NCI-H1694 (cell line): ENCODE results near the gene RPGRIP1L.

Experiments
- DNase-seq: peaks from one replicate; lab custom pipeline; 2025; lab: John Stamatoyannopoulos, UW

RPGRIP1L gene

DNA sequence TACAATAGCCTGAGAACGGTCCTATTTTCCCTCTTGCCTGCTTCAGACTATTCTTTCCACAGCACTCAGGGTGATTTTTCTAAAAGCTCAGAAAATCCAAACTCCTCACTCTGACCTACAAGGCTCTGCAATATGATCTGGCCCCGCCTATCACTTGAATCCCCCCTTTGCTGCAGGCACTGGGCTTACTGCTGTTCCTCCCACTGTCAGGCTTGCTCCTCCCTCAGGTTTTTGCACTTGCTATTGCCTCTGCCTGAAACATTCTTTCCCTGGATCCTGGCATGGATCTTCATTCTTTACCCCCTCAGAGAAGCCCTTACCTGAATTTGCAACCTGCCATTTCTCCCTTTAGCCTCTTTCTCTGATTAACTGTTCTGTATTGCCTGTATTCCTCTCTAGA lies 52.3 kb downstream of the RPGRIP1L start:
- no peak for DNase-seq

DNA sequence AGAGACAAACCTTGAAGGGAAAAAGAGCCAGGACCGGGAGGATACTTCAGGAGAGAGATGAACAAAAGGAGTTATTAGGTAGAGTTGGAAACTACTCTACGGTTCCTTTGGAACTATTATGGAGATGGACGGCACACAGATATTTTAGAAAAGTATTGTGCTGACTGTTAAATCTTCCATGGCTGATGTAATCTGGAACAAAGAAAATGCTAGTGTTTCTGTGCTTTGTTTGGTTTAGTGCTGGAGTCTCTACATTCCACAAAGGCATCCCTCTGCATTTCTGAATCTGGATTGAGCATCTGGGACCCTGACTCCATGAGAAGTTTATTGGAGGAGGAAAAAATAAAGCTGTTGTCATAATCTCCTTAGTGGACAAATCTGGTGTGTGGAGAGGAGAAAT lies 57.2 kb downstream of the RPGRIP1L start:
- no peak for DNase-seq

DNA sequence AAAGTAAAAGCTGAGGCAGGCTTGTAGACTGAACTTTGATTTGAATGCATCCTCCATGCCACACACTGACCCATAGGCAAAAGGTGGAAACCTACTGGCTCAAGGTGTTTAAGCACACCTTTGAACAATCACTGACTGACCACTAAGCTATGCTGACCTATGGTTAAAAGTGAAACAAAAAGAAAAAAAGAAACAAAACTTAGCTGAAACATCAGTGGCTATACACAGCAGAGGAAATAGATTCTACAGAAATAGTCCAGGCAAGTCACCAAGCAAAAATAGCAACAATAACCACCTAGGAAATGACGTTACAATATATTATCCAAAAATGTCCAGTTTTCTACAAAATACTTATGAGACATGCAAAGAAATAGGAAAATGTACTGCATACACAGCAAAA lies 60.2 kb downstream of the RPGRIP1L start:
- no peak for DNase-seq

DNA sequence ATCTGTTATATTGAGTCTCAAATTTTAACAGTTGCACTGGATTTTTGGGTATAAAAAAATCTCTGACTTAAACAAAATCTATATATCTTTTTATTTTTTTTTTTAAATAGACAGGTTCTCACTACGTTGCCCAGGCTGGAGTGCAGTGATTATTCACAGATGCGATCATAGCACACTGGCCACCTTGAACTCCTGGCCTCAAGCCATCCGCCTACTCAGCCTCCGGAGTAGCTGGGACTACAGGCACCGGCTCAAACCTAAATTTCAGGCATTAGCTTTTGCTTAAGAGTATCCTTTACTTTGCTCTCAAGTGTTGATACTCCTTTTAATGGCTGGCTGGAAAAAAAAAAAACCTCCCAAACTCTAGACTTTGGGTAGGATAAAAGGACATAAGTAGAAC lies 61.6 kb downstream of the RPGRIP1L start:
- no peak for DNase-seq

DNA sequence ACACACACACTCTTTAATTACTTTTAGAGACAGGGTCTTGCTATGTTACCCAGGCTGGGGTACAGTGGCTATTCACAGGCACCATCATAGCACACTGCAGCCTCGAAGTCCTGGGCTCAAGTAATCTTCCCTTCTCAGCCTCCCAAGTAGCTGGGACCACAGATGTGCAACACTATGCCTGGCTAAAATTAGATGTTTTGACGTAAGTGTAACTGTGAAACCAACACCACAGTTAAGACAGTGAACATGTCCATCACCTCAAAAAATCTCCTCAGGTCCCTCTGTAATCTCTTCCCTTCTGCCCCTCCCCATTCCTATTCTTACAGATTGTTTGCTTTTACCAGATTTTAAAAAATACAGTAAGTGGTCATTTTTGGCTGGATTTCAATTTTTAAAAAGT lies 66.7 kb downstream of the RPGRIP1L start:
- no peak for DNase-seq

DNA sequence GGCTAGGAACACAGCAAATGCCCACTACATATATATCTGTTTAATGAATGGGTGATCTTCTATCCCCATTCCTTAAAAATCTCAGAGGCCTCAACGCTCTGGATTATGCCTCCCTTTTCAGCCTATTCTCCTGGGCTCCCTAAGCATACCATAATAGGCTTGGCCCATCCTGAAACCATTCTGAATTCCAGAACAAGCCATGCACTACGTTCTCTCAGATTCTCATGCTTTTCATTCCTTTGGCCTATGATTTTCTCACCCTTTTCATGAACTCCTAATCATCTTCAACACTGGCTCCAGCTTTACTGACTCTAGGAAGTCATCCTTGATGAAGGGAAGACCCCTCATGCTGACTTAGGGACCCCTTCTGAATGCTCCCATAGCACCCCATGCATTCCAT lies 71.1 kb downstream of the RPGRIP1L start:
- DNase-seq, result no peak

DNA sequence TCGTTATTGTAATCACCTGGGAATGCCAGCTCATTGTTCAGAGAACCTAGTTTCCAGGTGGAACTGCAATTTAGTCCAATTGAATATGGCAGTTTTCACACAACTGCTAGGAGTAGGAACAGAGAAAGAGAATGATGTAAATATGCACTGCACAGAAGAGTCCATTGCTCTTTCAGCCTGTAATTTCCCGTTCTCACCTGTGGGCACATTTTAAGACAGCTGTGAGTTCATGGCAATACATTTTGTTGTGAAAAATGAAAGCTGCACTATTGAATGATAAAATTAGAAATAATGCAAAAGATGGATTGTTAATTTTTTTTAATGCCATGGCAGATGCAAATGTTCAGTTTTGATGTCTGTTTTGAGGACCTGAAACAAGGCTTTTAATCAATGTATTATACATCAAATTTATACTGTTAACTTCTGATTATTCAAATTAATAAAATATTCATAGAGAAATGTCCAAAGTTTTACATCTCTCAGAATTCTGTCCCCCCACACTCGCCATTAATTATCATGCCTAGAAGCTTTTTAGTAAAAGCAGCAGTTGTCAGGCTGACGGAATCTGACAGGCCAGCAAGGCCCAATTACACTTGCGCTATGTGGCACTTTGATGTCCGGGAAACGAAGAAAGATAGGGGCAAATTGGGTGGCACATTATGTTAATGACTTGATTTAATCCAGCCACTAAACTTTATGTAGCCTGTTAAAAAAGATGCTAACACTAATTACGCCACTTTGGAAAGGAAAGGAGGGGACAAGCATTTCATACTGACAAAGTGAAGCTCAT lies 72.2 kb downstream of the RPGRIP1L start:
- no peak for DNase-seq

DNA sequence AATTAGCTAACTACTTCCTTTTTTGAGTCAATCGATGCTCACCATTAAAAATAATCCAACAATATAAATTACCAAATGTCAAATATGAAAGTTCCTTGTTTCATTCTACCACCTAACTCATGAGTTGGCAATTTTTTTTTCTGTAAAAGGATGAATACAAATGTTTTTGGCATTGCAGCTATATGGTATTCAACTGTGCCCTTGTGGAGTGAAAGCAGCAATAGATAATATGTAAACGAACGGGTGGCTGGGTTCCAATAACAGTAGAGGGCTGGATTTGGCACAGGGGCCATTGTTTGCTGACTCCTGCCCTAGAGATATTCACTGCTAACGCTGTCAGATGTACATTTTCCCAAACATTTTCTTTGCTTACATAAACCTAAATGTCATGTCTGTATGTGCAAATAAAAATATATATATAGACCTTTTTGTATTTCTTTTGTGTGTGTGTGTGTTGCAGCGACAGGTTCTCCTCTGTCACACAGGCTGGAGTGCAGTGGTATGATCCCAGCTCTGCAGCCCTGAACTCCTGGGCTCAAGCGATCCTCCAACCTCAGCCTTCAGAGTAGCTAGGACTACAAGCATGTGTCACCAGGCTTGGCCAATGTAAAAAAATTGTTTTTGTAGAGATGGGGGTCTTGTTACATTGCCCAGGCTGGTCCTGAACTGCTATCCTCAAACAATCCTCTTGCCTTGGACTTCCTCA lies 73.9 kb downstream of the RPGRIP1L start:
- DNase-seq, result no peak

DNA sequence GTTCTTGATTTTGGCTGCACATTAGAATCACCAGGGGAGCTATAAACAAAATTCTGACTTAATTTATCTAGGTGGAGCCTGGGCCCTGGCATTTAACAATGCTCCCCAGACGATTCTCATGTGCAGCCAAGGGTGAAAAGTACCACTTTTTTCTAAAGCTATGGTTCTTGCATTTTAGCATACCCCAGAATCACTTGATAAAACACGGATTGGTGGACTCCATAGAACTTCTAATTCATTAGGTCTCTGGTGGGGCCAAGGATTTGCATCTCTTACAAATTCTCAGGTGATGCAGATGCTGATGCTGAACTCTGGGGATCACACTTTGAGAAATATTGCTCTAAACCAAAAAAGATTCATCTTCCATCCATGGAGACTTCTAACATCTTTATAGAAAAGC lies 74.5 kb downstream of the RPGRIP1L start:
- DNase-seq, result no peak

DNA sequence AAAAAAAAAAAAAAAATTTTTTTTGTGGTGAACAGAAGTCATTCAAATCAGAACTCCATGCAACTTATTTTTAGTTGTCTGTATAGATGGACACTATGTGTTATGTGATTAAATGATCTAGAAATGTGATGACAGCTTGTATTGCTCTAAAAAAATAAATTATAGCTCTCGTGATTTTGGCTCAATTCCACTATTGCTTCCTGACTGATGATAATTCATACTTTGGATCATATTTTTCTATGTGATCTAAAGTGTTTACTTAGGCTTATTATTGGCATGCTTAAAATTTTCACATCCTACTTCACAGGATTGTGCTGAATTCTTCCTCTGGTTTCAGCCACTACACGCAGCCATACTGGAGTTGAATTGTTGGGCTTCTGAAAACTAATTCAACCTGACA lies 76.8 kb downstream of the RPGRIP1L start:
- DNase-seq, result no peak

GRCh38 chr16:53626161-53626560 lies 77.5 kb downstream of the RPGRIP1L start:
- DNase-seq, result no peak

GRCh38 chr16:53625221-53625620 lies 78.4 kb downstream of the RPGRIP1L start:
- no peak for DNase-seq

- DNase-seq, result no peak
These were observed 81.3 kb downstream of the RPGRIP1L start for GRCh38 chr16:53622315-53622714.

- DNase-seq, result no peak
These were observed 83.2 kb downstream of the RPGRIP1L start for GRCh38 chr16:53620476-53620875.

DNA sequence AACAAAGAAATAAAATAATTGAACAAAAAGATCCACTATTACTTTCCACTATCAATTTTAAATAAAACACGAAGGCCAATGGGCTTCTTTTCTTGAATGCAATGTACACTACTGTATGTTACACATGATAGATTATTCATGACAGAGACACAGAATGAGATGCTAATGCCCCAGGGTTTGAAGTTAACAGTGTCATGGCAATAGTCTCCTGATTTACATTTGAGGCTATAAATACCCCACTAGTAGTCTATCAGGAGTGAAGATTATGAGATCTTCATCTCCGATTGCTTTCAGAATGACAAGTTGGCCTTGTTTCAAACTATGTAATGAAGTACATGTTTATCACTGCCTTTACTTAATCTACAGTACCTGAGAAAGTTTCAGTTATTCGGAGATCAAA lies 84.4 kb downstream of the RPGRIP1L start:
- no peak for DNase-seq

DNA sequence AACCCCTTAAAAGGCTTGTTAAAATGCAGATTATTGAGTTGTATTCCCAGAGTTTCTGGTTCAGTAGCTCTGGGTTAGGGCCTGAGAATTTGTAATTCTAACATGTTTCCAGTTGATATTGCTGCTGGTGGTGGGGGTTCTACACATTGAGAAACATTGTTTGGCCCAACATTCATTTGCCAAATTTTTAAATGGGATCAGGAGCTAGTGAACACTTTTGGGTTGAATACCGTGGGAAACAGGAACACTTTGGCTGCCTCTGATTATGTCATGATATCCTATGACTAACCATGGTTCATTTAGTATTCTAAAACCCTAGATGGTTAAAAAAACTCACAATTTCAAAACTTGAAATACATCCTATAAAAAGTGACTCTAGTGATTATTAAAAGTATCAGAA lies 89.3 kb downstream of the RPGRIP1L start:
- no peak for DNase-seq

GRCh38 chr16:53612003-53612402 lies 91.7 kb downstream of the RPGRIP1L start:
- no peak for DNase-seq

DNA sequence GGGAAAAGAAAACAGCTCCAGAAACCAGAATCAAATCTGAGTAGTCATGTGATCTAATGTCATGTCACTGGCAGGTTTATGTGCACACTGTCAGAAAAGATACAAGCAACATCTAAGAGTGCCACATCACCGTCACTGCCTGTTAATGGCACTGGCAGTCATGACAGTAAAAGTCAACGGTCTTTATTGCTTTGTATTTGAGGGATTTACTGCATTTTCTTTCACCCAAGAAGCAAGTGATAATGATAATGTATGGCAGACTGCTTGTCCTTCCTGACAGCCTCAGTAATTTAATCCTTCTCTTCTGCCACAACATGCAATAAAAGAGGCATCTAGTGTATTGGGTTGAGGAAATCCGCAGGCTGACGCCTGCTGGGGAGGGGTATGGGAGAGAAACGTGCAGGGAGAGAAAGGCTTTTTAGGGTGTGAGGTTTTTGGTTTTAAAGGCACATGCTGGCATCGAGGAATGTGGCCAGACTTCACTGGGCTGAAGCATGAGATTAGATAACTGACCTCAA lies 92.4 kb downstream of the RPGRIP1L start:
- DNase-seq, result no peak

- DNase-seq, result no peak
These were observed 94.1 kb downstream of the RPGRIP1L start for GRCh38 chr16:53609536-53609935.

GRCh38 chr16:53608094-53608493 lies 95.6 kb downstream of the RPGRIP1L start:
- no peak for DNase-seq

DNA sequence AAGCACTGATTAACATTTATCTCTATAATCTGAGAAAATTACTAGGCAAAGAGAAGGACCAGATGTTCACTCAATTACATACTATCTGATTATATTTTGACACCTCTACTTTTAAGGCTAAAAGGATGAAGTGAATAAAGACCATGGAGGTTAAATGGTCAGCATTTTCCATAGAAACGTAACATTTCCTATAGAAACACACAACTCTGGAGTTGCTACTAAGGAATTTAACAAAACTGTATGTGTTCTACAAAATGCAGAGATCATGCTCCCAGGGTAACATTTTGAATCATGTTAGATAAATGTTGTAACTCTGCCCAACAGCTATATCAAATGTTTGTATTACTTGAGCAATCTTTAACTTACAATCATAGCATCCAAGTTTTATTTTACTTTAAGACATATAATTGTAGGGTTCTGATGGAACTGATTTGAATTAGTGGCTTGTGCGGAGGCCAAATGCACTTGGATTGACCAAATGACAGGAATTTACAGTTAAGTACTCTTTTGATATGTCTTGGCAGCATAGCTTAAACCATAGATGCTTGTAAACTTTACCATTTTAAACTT lies 97.7 kb downstream of the RPGRIP1L start:
- no peak for DNase-seq

- no peak for DNase-seq
These were observed 98.3 kb downstream of the RPGRIP1L start for GRCh38 chr16:53605356-53605755.

GRCh38 chr16:53601961-53602360 lies 101.7 kb downstream of the RPGRIP1L start:
- DNase-seq, result no peak
